ENCODE measurements around the gene PRKCI.

GRCh38 chr3:170350515-170351413 lies 128.5 kb downstream of the PRKCI start:
- TF ChIP-seq CTCF (conservative IDR thresholded peaks at IDR 0.05; ENCODE audit: low read depth, low read length): no peak
- TF ChIP-seq USF2 (IDR thresholded peaks at IDR 0.05; ENCODE audit: low read depth, low read length): no peak
